Mammary epithelial cell (primary cell): Measurements from ENCODE around the gene FMNL2.

Experiments
- EZH2 ChIP-seq: IDR thresholded peaks from 2 replicates; pipeline ENCODE4 v1.6.1; 2012; ENCODE audit warnings: low read length, inconsistent platforms, borderline replicate concordance
- TF ChIP-seq, protein P1 (sequence below), 2 donors: IDR thresholded peaks in 1 of 2; conservative IDR thresholded peaks in 1 of 2; 2 replicates each; pipeline ENCODE4 v1.5.1; 2011 to 2012; ENCODE audit warnings: inconsistent platforms in 2 of 2, low read length in 2 of 2, mild to moderate bottlenecking in 2 of 2, control low read depth in 1 of 2, low read depth in 1 of 2; ENCODE audit not compliant: insufficient read depth in 1 of 2; ENCODE audit errors: extremely low read depth in 1 of 2

DNA sequence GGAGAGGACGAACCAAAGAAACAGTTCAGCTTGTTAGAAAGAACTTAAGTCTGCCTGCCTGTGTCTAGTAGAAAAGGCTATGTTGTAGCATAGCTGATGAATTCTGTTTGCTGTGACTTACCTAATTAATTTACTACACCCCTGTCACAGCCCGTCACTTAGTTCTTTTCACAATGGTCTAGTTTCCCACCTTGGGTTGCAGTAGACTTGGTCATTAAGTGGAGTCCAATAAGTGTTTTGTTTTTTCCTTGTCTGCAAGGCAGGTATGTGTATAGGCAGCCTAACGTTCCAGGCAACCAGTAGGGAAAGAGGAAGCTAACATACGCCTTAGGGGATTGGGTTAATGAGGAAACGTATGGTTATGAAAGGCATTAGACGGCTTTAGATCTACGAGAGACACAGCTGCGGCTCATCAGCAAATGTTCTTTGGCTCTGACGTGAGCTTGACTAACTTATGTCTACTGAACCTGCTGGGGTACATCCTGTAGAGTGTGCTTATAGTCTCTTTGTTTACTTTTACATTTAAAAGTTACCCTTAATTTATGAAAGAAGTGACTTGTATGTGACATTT lies 202.2 kb downstream of the FMNL2 start:
- TF ChIP-seq, protein P1, sequence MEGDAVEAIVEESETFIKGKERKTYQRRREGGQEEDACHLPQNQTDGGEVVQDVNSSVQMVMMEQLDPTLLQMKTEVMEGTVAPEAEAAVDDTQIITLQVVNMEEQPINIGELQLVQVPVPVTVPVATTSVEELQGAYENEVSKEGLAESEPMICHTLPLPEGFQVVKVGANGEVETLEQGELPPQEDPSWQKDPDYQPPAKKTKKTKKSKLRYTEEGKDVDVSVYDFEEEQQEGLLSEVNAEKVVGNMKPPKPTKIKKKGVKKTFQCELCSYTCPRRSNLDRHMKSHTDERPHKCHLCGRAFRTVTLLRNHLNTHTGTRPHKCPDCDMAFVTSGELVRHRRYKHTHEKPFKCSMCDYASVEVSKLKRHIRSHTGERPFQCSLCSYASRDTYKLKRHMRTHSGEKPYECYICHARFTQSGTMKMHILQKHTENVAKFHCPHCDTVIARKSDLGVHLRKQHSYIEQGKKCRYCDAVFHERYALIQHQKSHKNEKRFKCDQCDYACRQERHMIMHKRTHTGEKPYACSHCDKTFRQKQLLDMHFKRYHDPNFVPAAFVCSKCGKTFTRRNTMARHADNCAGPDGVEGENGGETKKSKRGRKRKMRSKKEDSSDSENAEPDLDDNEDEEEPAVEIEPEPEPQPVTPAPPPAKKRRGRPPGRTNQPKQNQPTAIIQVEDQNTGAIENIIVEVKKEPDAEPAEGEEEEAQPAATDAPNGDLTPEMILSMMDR (conservative IDR thresholded peaks at IDR 0.05 in 1 of 2, IDR thresholded peaks at IDR 0.05 in 1 of 2; ENCODE audit: extremely low read depth in 1 of 2, insufficient read depth in 1 of 2, low read depth in 1 of 2, low read length in 2 of 2) = no peak
- TF ChIP-seq EZH2 = no peak
